GM10248 (cell line): ENCODE data around the gene IQSEC1.

Source experiments
- CTCF ChIA-PET: fragments of 300-600 bp; sonication (Branson Sonifier 250); formaldehyde crosslinking; extraction: SDS; loops from one replicate; lab custom pipeline; 2021; ENCODE audit warnings: antibody characterized with exemption; lab: Yijun Ruan, JAX
- POLR2A ChIA-PET: fragments of 350-650 bp; sonication (Branson Sonifier 250); formaldehyde crosslinking; extraction: SDS; loops from one replicate; lab custom pipeline; 2020; ENCODE audit warnings: antibody characterized with exemption; lab: Yijun Ruan, JAX
- DNase-seq: peaks from one replicate; pipeline ENCODE4 v3.0.0; 2012; ENCODE audit errors: extremely low spot score
- CTCF ChIP-seq: IDR thresholded peaks from 2 replicates; pipeline ENCODE4 v1.5.1; 2012; ENCODE audit warnings: mild to moderate bottlenecking, low read depth; ENCODE audit errors: extremely low read depth, missing control alignments, control extremely low read depth

The IQSEC1 gene

GRCh38 chr3:12922306-12922705 is 150.9 kb downstream of the IQSEC1 start:
- CTCF ChIA-PET = no interaction called here
- no peak for DNase-seq
- no peak for TF ChIP-seq CTCF
- POLR2A ChIA-PET = no interaction called here

DNA sequence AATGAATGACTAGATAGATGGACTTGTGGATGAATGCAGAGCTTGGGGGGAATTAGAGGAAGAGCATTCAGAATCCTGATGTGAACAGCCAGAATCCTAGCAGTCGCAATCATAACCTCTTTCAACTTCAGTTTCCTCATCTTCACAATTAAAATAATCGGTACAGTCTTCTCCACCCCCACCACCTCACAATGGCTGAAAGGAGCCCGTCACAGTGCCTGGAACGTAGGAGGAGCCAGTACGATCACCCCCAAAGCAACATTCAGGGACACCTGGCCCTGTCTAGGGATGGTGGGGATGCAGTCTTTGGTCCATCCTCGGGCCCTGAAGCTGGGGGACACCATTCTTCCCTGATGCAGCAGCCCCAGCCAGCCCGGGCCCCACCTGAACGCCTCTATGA is 151.5 kb downstream of the IQSEC1 start:
- ChIA-PET POLR2A (no interaction called here), CTCF (interaction anchor here (1.1 to 1.2 kb wide), 2 partner anchors 9 to 30 kb away, joined by 3 to 4 read pairs; no protein-coding TSS in a partner anchor)
- no peak for TF ChIP-seq CTCF
- no peak for DNase-seq

DNA sequence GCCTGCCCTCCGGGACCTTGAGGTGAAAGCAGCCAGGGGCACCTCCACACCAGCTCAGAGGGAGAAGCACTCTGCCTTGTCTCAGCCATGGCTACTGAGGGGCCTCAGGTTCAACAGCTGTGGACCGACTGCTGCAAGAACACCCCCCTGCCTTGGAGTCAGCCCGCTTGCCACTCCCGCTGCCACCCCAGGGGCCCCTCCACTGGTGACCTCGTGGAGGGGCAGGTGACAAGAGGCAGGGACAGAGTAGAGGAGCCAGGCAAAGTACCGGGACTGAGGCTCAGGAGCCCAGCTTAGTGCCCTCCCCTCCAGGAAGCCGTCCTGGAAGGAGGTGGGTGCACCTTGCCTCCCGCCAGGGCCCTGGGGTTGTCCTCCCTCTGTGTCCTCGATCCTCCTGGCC is 152.3 kb downstream of the IQSEC1 start:
- no peak for DNase-seq
- TF ChIP-seq CTCF = no peak
- CTCF ChIA-PET = interaction anchor here (1.0 to 1.2 kb wide), 3 partner anchors 10 to 29 kb away, joined by 3 to 4 read pairs (median 3); no protein-coding TSS in a partner anchor
- POLR2A ChIA-PET = no interaction called here

- CTCF ChIA-PET = no interaction called here
- POLR2A ChIA-PET = no interaction called here
- TF ChIP-seq CTCF = no peak
- no peak for DNase-seq
Observed at GRCh38 chr3:12919205-12919604, 154.0 kb downstream of the IQSEC1 start.

GRCh38 chr3:12918231-12918630 is 155.0 kb downstream of the IQSEC1 start:
- no peak for DNase-seq
- CTCF ChIA-PET = interaction anchor here (0.9 kb wide), 1 partner anchor 63 kb away, joined by 3 read pairs; no protein-coding TSS in a partner anchor
- POLR2A ChIA-PET = interaction anchor here (0.6 kb wide), 1 partner anchor 70 kb away, joined by 4 read pairs; no protein-coding TSS in a partner anchor
- TF ChIP-seq CTCF = no peak

DNA sequence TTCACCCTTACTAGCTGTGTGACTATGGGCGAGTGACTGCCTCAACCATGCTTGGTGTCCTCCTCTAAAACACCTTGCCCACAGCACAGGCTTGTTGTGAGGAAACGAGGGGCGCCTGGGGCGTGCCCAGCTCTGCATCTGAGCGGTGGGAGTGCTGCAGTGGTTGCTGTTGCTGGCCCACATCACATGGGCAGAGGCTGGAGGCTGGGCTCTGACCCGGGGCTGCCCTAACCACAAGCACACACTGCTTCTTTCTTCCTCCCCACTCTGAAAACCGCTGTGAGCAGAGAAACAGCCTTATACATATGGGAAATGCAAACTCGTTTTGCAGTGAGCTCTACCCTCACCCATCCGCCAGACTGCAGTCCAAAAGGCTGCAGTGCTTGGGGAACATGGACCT is 157.1 kb downstream of the IQSEC1 start:
- CTCF ChIA-PET = no interaction called here
- no peak for TF ChIP-seq CTCF
- DNase-seq = no peak
- POLR2A ChIA-PET = no interaction called here

DNA sequence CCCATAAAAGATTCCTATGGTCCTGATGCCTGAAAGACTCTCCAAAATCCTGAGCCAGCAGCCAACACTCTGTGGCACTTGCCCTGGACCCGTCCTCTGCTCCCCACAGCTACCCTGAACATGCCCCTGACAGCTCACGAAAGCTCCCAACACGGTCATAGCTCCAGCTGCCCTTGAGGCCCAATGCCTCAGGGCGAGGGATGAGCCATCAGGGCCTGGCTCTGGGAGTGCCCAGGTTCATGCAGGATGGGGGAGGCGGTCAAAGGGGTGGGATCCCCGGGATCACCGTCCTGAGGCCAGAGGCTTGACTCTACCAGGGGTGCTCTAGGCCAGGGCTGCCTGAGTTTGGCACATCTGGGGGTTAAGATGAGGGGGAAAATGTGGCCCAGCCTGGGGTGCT is 159.1 kb downstream of the IQSEC1 start:
- ChIA-PET POLR2A (interaction anchor here (0.6 kb wide), 1 partner anchor 523 kb away, joined by 4 read pairs; no protein-coding TSS in a partner anchor), CTCF (no interaction called here)
- TF ChIP-seq CTCF = no peak
- no peak for DNase-seq
